Stimulated activated CD8-positive, alpha-beta memory T cell treated with anti-CD3 and anti-CD28 coated beads, Interleukin-2, amount 100 ng/mL, for 48 hours (primary cell): ENCODE data around the gene OCIAD1.
"Not testable (repeated sequence)": the region's sequence is repeated elsewhere in the genome, so short reads cannot be mapped to it uniquely, and the experiment has no call there.

ENCODE experiments used
- DNase-seq, 2 donors: peaks; one replicate each; pipeline ENCODE4 v3.0.0-alpha.2; 2020; ENCODE audit warnings: low read depth in 2 of 2

Gene OCIAD1

GRCh38 chr4:48821431-48821830 is 9.5 kb upstream of the OCIAD1 start:
- DNase-seq = not testable (repeated sequence)

GRCh38 chr4:48827622-48828021 is 3.3 kb upstream of the OCIAD1 start:
- DNase-seq = no peak

GRCh38 chr4:48831532-48832030 is 693 bp downstream of the OCIAD1 start:
- no peak for DNase-seq

- DNase-seq = no peak
Observed at GRCh38 chr4:48832571-48832970, 1.7 kb downstream of the OCIAD1 start.

DNA sequence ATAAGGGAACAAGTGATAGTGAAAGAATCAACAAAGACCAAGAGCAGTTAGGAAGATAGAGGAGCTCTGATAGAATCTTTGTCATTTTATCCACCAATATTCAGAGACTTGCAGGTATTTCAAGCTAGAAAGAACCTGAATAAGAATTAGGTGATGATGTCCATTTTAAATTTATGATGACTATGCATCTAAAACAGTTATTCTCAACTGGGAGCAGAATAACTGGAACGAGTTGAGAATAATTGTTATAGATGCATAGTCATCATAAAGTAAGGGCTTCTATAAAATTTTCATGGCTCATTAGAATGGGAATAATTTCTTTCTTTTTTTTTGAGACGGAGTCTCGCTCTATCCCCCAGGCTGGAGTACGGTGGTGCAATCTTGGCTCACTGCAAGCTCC is 5.8 kb downstream of the OCIAD1 start:
- no peak for DNase-seq

- no peak for DNase-seq
Observed at GRCh38 chr4:48841045-48841827, 10.3 kb downstream of the OCIAD1 start.

GRCh38 chr4:48844843-48845242 is 14.0 kb downstream of the OCIAD1 start:
- DNase-seq = no peak

- not testable (repeated sequence) for DNase-seq
Observed at GRCh38 chr4:48848799-48849198, 17.9 kb downstream of the OCIAD1 start.

GRCh38 chr4:48851651-48852050 is 20.8 kb downstream of the OCIAD1 start:
- DNase-seq = no peak

DNA sequence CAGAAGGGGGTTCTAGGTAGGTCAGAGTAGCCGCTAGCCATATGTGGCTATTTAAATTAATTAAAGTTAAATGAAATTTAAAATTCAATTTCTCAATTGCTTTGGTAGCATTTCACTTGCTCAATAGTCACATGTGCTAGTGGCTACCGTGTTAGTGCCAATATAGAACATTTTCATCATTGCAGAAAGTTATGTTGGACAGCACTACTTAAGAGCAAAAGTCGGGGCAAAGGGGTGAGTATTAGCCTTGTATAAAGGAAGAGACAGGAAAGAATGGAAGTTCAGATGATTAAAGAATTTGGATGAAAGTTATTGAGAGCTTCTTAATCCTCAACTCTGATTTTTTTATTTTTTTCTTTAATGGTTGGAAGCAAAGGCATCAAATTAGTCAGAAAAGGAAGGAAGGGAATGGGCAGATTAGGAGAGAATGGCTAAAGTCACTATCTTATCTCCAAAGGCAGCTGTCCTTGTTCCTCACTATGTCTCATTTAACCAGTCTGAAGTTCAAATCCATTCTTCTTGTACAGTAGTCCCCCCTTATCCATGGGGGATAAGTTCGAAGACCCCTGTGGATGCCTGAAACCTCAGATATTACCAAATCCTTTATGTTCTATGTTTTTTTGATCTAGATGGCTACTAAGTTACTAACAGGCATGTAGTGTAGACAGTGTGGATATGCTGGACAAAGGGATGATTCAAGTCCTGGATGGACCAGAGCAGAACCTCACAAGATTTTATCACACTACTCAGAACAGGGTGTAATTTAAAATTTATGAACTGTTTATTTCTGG is 22.9 kb downstream of the OCIAD1 start:
- DNase-seq = no peak

- DNase-seq = no peak
Observed at GRCh38 chr4:48854395-48854683, 23.5 kb downstream of the OCIAD1 start.

DNA sequence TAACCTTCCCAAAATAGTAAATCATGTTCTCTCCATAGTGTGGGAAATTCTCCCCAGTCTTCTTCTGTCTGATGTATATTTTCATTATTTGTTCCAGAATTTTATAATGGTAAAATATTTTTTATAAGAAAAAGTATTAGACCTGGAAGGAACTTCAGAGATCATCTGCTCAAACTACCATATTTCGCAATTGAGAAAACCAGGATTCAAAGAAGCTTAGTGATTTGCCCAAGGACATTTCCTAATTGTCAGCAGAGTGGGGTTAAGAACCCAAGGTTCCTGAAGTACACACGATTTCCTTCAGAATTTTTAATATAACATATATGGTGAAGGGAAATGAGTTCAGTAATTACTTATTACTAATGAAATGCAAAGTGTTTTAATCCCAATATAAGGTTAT is 24.1 kb downstream of the OCIAD1 start:
- DNase-seq = no peak

- no peak for DNase-seq
Observed at GRCh38 chr4:48858130-48858529, 27.2 kb downstream of the OCIAD1 start.

- no peak for DNase-seq
Observed at GRCh38 chr4:48862038-48862437, 31.1 kb downstream of the OCIAD1 start.

DNA sequence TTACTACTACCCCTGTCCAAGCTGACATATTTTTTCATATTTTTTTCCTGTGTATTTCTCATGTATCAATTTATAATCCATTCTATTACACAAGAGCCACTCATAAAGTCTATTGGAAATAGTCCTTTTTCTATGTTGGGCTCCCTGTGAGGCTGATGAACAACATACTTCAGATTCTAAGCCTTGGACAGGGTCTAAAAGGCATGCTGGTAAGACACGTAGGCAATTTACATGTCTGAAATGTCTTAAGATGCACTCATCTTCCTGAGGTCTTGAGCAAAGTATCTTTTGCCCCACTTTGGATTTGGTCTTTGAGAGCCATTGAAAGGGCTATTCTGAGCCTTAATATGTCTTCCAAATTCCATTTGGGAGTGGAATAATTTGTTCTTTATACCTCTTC is 31.8 kb downstream of the OCIAD1 start:
- no peak for DNase-seq

GRCh38 chr4:48863728-48864127 is 32.8 kb downstream of the OCIAD1 start:
- no peak for DNase-seq

GRCh38 chr4:48864696-48865095 is 33.8 kb downstream of the OCIAD1 start:
- DNase-seq = not testable (repeated sequence)

DNA sequence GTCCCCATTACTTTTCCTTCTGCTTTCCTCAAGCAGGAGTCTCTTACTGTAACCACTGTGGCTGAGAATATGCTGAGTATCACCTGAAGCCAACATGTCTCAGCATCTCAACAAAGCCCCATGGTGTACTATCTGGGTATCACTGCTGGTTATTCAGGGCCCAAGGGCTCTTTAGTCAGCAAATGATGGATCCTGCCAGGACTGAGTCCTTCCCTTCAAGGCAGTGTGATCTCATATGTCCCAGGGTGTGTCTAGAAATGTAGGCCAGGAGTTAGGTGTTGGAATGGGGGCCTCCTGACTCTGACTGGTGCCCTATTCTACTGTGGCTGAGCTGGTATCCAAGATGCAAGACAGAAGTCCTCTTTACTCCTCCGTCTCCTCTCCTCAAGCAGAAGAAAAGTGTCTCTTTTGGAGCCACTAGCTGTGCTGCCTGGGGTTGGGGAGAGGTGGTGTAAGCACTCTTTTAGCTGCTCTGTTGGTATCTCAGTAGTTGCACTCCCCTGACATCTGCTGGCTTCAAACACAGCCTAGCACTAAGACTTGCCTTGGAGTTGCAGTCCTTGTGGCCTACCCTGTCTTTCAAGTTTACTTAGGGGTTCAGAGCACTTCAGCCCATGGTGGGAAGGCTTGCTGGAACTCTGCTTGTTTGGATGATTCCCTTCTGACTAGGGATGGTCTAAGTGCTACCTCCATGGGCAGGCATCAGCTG is 47.1 kb downstream of the OCIAD1 start:
- DNase-seq = no peak

DNA sequence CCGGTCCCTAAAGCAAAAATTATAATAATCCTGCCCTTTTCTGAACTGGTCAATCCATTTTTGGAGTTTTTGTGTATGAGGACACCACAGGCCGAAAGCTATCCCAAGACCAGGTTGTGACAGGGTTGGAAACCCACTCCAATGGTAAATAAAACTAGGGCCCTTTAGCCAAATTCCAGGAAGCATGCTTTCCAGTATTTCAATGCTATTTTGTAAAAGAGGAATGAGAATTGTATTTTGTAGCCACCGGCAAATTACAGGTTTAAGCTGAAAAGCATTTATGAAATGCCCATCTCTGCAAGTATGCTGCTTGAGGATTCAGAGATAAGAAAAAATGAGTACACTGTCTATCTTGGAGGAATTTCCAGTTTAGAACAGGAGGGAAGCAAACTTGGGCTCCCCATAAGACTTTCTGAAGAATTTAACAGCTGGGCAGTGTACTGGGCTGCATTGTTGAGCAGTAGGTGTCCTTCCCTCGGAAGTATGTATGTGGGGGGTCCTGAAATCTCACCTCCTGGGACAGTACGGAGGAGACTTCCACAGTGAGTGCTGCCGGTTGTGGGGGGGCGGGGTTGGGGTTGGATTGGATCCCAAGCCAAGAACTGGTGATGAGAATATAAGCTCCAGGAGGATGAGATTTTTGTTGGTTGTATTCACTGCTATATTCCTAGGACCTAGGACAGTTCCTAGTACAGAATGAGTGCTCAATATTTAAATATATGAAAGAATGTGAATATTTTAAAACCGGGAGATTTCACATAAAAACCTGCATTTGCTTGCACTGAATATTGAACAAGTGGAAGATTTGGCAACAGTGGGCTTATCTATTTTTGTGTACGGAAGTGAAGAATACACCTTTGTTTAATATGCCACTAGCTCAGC is 48.9 kb downstream of the OCIAD1 start:
- DNase-seq = no peak

DNA sequence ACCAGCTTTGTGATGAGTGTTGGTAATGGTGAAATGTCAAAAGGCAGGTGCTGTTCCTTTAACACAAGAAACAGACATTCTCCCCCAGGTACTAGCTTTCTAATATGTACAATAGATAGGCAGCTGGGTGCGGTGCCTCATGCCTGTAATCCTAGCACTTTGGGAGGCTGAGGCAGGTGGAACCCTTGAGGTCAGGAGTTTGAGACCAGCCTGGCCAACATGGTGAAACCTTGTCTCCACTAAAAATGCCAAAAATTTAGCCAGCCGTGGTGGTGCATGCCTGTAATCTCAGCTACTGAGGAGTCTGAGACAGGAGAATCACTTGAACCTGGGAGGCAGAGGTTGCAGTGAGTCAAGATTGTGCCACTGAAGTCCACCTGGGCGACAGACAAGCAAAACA is 50.8 kb downstream of the OCIAD1 start:
- DNase-seq = not testable (repeated sequence)

- DNase-seq = not testable (repeated sequence)
Observed at GRCh38 chr4:48889750-48890149, 58.9 kb downstream of the OCIAD1 start.
